Thymus (tissue), 11 donors: Measurements from ENCODE around the gene SMO. TPM values are rescaled to one million over a fixed set of nuclear protein-coding genes. Genes with fewer than 3 reads are reported as not detected.
"Not testable (repeated sequence)": the region's sequence is repeated elsewhere in the genome, so short reads cannot be mapped to it uniquely, and the experiment has no call there.

Experiments used
- DNase-seq, 9 donors: peaks; one replicate each; pipeline ENCODE4 v3.0.0-alpha.2; 2013; ENCODE audit warnings: low spot score in 9 of 9, low read depth in 6 of 9, missing footprints in 1 of 9
- H3K27ac ChIP-seq, 2 donors: one replicate each; pipeline ENCODE4 v1.5.1; 2013; ENCODE audit warnings: control low read depth in 1 of 2, low read depth in 1 of 2, low read length in 1 of 2, mild to moderate bottlenecking in 1 of 2, moderate library complexity in 1 of 2
- H3K27me3 ChIP-seq, 2 donors: one replicate each; pipeline ENCODE4 v1.5.1; 2013; ENCODE audit warnings: low read length in 1 of 2; ENCODE audit not compliant: control insufficient read depth in 2 of 2, insufficient read depth in 1 of 2
- H3K36me3 ChIP-seq, 2 donors: one replicate each; pipeline ENCODE4 v1.5.1; 2013; ENCODE audit warnings: low read length in 1 of 2, mild to moderate bottlenecking in 1 of 2, moderate library complexity in 1 of 2; ENCODE audit not compliant: control insufficient read depth in 2 of 2, insufficient read depth in 2 of 2
- H3K4me1 ChIP-seq, 2 donors: one replicate each; pipeline ENCODE4 v1.5.1; 2013; ENCODE audit warnings: low read length in 2 of 2; ENCODE audit not compliant: control insufficient read depth in 2 of 2, insufficient read depth in 2 of 2
- H3K4me3 ChIP-seq, 2 donors: one replicate each; pipeline ENCODE4 v1.5.1; 2013; ENCODE audit warnings: low read length in 2 of 2, control low read depth in 1 of 2, mild to moderate bottlenecking in 1 of 2
- H3K9me3 ChIP-seq, 2 donors: one replicate each; pipeline ENCODE4 v1.5.1; 2013; ENCODE audit warnings: low read length in 1 of 2, mild to moderate bottlenecking in 1 of 2; ENCODE audit not compliant: control insufficient read depth in 2 of 2, insufficient read depth in 1 of 2
- WGBS: extraction: QIAGEN DNeasy Blood & Tissue Kit; methylation state at CpG from one replicate; pipeline ENCODE4 v1.1.7; 2013; 5-methylcytosine and 5-hydroxymethylcytosine counted together
- polyA plus RNA-seq: library from polyadenylated mRNA; stranded (reverse); fragments of 200-250 nt; gene quantifications from one replicate; pipeline ENCODE4 v1.2.3, GENCODE V29; 2013
- total RNA-seq: library from RNA; stranded (reverse); fragments of 120-200 nt; gene quantifications from one replicate; pipeline ENCODE4 v1.2.4, GENCODE V29; 2013
- donor health status: healthy.

SMO gene
- total and polyA plus RNA-seq, 2 donors = 4.6 to 11.7 TPM

- Histone ChIP-seq H3K4me3 (no peak overlapping the region), H3K36me3 (no peaks in the 10 kb centered on the region), H3K27me3 (no peaks in the 10 kb centered on the region), H3K27ac (no peak overlapping the region), H3K4me1 (no peaks in the 10 kb centered on the region), H3K9me3 (no peaks in the 10 kb centered on the region)
- WGBS = 96% methylated on average over 1 of the region's 1 CpG
- no peak for DNase-seq
Measured at GRCh38 chr7:129244220-129244619, 55.8 kb downstream of the SMO start.

GRCh38 chr7:129245533-129245932 is 57.1 kb downstream of the SMO start:
- WGBS = 80% methylated on average over 3 of the region's 3 CpGs
- Histone ChIP-seq H3K36me3 (no peaks in the 10 kb centered on the region), H3K27me3 (no peaks in the 10 kb centered on the region), H3K4me3 (no peak overlapping the region), H3K27ac (no peak overlapping the region), H3K4me1 (no peaks in the 10 kb centered on the region), H3K9me3 (no peaks in the 10 kb centered on the region)
- no peak for DNase-seq

- H3K27me3 ChIP-seq = no peaks in the 10 kb centered on the region
- whole genome bisulfite sequencing = 83% methylated on average over 2 of the region's 2 CpGs
- no peaks in the 10 kb centered on the region for H3K36me3 ChIP-seq
- H3K9me3 ChIP-seq = no peaks in the 10 kb centered on the region
- no peak overlapping the region for H3K4me3 ChIP-seq
- no peaks in the 10 kb centered on the region for H3K4me1 ChIP-seq
- no peak for DNase-seq
- no peak overlapping the region for H3K27ac ChIP-seq
Measured at GRCh38 chr7:129247087-129247486, 58.7 kb downstream of the SMO start.

GRCh38 chr7:129252128-129252527 is 63.7 kb downstream of the SMO start:
- H3K27me3 ChIP-seq = no peaks in the 10 kb centered on the region
- no peaks in the 10 kb centered on the region for H3K9me3 ChIP-seq
- H3K4me3 ChIP-seq = no peak overlapping the region
- WGBS = 94% methylated on average over 2 of the region's 2 CpGs
- DNase-seq = no peak
- H3K4me1 ChIP-seq = no peaks in the 10 kb centered on the region
- no peaks in the 10 kb centered on the region for H3K36me3 ChIP-seq
- no peak overlapping the region for H3K27ac ChIP-seq

DNA sequence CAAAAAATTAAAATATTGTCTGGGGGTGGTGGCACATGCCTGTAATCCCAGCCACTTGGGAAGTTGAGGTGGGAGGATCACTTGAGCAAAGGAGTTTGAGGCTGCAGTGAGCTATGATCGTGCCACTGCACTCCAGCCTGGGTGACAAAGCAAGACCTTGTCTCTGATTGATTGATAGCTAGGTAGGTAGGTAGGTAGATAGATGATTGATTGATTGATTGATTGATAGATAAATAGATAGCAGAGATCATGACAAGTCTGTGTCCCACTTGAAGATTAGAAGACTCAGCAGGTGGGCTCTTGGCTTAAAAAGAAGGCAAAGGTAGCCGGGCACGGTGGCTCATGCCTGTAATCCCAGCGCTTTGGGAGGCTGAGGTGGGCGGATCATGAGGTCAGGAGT is 64.2 kb downstream of the SMO start:
- not testable (repeated sequence) for H3K27me3 ChIP-seq, H3K4me3 ChIP-seq, H3K27ac ChIP-seq, H3K4me1 ChIP-seq, H3K9me3 ChIP-seq, DNase-seq, H3K36me3 ChIP-seq
- WGBS = 98% methylated on average over 5 of the region's 5 CpGs

GRCh38 chr7:129255800-129256199 is 67.4 kb downstream of the SMO start:
- Histone ChIP-seq H3K4me1 (no peaks in the 10 kb centered on the region), H3K4me3 (no peak overlapping the region), H3K36me3 (no peaks in the 10 kb centered on the region), H3K27ac (no peak overlapping the region), H3K9me3 (no peaks in the 10 kb centered on the region), H3K27me3 (no peaks in the 10 kb centered on the region)
- no peak for DNase-seq
- WGBS = 96% methylated on average over 4 of the region's 4 CpGs

- Histone ChIP-seq H3K9me3 (no peaks in the 10 kb centered on the region), H3K27me3 (no peaks in the 10 kb centered on the region), H3K36me3 (no peaks in the 10 kb centered on the region), H3K4me1 (no peaks in the 10 kb centered on the region), H3K4me3 (no peak overlapping the region), H3K27ac (no peak overlapping the region)
- 95% methylated on average over 2 of the region's 2 CpGs for WGBS
- DNase-seq = no peak
Measured at GRCh38 chr7:129256221-129256620, 67.8 kb downstream of the SMO start.

GRCh38 chr7:129257168-129257567 is 68.7 kb downstream of the SMO start:
- H3K9me3 ChIP-seq = no peaks in the 10 kb centered on the region
- H3K27ac ChIP-seq = no peak overlapping the region
- H3K36me3 ChIP-seq = no peaks in the 10 kb centered on the region
- H3K4me3 ChIP-seq = no peak overlapping the region
- no peak for DNase-seq
- H3K4me1 ChIP-seq = no peaks in the 10 kb centered on the region
- no peaks in the 10 kb centered on the region for H3K27me3 ChIP-seq

- no peaks in the 10 kb centered on the region for H3K9me3 ChIP-seq
- no peak overlapping the region for H3K27ac ChIP-seq
- H3K4me1 ChIP-seq = no peaks in the 10 kb centered on the region
- 87% methylated on average over 4 of the region's 4 CpGs for WGBS
- H3K36me3 ChIP-seq = no peaks in the 10 kb centered on the region
- H3K4me3 ChIP-seq = no peak overlapping the region
- H3K27me3 ChIP-seq = no peaks in the 10 kb centered on the region
- no peak for DNase-seq
Measured at GRCh38 chr7:129258649-129259389, 70.4 kb downstream of the SMO start.
